NCI-H446 (cell line): ENCODE results near the gene KBTBD8.

ENCODE experiments used
- DNase-seq, 2 experiments: peaks; one replicate each; lab custom pipeline; 2025; lab: John Stamatoyannopoulos, UW

The KBTBD8 gene, protein sequence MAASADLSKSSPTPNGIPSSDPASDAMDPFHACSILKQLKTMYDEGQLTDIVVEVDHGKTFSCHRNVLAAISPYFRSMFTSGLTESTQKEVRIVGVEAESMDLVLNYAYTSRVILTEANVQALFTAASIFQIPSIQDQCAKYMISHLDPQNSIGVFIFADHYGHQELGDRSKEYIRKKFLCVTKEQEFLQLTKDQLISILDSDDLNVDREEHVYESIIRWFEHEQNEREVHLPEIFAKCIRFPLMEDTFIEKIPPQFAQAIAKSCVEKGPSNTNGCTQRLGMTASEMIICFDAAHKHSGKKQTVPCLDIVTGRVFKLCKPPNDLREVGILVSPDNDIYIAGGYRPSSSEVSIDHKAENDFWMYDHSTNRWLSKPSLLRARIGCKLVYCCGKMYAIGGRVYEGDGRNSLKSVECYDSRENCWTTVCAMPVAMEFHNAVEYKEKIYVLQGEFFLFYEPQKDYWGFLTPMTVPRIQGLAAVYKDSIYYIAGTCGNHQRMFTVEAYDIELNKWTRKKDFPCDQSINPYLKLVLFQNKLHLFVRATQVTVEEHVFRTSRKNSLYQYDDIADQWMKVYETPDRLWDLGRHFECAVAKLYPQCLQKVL

DNA sequence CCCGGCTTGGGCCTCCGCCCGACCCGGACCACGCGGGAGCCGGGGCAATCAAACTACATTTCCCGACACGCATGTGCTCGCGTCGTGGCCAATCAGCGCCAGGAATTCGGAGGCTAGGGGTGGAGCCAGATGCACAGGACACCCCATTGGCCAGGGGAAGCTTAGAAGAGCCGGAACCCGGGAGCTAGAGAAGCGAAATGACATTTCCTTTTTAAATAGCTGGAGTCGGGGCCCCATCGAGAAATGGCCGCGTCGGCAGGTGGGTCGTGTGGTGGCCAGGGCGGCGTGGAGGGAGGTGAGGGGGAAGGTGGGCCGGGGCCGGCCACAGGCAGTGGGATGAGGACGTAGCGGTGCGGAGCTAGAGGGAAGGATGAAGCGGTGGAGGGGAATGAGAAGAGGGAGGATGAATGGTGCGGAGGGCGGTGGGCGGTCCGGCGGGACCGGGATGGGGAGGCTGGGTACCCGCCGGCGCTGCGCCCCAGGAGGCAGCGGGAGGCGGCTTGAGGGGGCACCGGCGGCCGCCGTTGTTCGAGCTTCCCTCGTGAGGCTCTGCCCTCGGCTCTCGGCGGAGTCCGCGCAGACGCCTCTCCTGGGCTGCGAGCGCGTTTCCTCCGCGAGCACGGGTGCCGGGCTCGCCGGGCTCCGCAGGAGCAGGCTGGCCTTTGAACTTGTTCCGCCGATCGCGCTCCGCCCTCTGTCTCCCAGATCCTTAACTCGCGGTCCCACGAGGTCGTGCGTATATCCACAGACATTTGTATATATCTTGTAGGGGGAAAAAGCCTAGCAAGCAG is at the start of gene KBTBD8:
KBTBD8 (plus strand) TSS at position 195 of the 791 bp plus-strand sequence; CDS start at position 244, 49 bp downstream.
- DNase-seq = peak; percentile 90 to 96

DNA sequence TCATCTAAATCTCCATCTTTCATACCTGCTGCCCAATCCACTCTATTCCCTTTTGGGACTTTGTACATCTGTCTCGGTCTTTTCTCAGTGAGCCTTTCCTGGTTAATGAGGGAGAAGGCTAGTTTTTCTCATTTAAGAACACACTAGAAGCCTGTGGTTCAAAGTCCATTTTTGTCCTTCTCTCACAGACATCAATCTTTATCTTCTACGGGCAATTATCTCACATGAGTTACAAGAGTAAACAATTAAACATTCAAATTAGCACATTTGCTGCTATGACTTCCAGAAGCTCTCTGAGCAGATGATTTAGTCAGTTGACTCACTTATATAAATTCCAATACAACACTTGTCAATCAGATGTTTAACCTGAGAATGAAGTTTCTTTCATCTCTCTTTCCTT is 49.3 kb upstream of the KBTBD8 start:
- DNase-seq = no peak

DNA sequence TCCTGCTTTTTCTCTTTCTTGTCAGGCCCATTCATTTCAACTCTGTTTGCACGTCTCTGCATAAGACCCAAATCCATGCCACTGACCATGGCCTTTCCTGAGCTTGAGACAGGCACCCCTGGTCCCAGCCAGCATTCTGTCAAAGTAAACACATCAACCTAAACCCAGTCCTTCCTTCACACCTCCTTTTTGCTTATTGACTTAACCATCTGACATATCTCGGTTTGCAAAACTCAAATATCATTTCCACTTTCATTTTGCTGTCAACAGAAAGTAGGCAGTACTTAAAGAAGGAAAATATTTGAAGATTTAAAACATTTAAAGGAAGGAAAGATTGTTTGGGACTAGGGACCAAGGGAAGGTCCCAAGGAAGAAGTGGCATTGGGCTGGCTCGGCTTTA is 48.2 kb upstream of the KBTBD8 start:
- DNase-seq = no peak

DNA sequence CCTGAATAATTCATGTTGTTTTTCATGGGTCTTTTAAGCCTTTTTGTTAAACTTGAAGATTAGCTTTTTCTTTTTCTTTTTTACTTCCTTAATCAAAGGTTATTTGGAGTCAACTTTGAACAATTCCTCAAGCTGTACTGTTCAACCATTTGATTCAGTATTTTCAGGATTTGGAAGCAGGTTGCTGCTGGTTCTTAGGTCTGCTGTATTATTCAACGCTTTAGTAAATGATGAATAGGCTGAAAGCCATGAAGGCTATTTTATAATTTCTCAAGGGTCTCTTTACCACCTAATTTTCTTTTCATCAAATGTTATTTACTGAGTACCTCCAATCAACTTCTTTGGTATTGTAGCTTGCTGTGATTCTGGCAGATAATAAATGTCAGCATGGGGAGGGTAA is 45.8 kb upstream of the KBTBD8 start:
- no peak for DNase-seq

DNA sequence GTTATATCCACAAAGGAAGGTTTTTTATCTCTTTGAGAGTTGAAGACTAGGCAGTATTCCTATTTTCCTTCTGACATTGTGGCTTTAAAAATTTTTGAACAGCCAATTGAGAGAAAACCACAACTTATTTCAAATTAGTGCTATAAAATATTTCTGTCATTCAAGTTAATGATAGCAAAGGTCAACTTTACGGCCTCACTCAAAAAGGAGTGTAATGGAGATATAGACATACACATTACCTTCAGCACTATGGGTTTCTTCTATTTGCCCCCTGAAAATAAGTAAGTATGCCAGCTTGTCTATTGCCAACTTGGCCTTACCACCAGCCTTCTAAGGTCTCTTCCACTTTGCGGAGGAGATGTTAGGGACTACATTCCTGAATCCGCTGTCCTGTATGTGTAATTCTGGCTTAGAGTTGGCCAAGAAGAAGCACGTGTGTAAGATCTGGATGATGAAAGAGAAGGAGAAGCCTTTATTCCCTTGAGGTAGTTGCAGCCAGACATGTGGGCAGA is 44.1 kb upstream of the KBTBD8 start:
- no peak for DNase-seq

DNA sequence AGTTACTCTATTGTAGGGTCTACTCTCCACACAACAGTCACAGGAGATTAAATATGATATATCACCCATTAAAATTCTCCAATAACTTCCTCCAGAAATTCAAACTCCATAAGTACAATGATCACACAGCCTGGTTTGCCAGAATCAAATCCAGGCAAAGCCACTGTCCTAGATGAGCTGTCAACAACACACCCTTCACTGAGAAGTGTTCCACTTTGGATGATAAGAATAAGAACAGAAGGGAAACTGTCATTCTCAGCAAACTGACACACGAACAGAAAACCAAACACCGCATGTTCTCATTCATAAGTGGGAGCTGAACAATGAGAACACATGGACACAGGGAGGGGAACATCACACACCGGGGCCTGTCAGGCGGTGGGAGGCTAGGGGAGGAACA is 41.4 kb upstream of the KBTBD8 start:
- no peak for DNase-seq

DNA sequence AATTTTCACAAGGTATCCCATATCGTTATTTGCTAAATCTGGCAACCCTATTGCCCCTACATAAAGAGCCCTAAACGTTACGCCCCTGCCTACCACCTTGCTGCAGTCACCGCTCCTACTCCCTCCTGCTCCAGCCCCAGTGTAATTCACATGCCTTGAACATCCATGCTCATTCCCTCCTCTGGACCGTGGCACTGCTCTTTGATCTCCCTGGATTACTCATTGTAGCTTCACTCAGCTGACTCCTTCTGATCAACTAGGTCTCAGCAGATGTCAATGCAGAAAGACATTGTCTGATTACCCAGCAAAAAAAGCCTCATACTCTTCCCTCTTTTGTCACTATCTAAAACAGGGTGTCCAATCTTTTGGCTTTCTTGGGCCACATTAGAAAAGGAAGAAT is 40.7 kb upstream of the KBTBD8 start:
- no peak for DNase-seq

DNA sequence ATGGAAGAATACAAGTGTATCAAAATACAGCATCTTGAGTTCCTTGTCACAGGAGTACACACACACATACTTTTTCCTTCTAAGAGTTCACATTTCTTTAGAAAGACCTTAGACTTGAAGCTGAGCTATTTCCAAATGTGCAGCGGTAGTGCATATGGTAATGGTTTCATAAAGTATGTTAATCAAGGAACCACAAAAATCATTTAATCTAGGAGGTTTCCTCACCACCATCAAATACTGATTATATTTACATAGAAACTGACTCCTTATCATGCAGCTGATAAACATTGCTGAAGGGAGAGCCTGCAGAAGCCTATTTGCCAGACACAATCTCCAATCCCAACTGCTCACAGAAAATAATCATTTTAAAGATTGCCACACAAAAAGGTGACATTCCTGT is 40.0 kb upstream of the KBTBD8 start:
- DNase-seq = no peak

DNA sequence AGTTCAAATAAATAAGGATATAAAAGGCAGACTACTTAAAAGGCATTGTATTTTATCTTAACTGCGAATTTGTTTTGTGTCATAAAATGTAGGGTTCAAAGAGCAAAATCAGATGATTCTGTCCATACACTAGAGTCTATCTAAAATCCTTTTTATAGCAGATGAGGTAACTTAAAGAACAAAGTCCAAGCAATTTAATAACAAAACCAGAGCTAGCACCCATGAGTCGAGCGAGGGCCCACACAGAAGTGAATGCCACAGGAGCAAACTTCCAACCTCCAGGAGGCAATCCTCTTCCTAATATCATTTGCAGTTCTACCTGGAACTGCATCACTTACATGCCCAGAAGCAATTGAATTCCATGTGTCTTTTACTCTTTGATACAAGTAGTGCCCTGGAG is 35.4 kb upstream of the KBTBD8 start:
- DNase-seq = no peak

DNA sequence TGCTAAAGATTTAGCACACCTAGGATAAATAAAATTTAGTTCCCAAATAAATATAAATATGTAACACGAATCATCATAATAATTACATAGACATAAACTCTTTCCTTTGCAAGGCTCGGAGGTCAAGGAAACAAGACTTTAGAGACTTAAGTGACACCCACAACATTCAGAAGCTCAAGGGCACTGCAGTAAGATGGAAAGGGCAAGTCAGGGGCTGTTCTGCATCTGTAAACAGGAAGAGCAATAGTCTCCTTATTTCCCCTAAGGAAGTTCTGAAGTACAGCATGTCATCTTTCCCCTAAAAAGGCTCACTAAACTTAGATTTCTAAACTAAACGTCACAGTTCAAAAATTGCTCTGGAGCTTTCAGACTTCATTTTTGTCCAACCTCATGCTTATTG is 26.9 kb upstream of the KBTBD8 start:
- no peak for DNase-seq

DNA sequence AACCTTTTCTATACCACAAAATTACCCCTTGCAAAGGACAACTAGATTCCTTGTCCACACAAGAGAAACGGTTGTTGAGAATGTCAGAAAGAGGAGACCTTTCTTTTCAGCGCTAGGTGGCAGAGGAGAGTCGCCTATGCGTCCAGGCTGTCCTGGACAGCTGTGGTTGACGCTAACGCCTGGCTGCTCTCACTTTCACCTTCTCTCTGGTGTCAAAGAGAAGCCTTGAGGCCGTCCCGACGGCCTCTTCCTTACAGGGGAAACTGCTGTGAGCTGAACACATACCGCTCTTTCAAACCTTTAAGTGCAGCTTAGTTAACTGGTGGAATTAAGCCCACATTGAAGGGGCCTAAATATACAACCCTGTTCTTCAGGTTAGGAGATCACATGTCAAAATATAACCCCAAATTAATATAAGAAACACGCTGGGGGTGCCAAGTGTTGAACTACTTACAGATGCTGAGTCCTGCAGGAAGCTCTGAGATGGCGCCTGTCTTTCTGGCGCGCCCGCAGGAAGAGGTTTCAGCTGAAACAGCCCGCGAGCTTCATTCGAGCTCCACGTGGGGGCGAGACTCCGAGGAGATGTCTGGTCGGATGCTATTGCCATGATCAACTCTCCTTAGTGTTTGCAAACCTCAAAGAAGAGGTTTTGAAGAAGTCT is 26.1 kb upstream of the KBTBD8 start:
- peak; percentile 3 to 24 for DNase-seq

DNA sequence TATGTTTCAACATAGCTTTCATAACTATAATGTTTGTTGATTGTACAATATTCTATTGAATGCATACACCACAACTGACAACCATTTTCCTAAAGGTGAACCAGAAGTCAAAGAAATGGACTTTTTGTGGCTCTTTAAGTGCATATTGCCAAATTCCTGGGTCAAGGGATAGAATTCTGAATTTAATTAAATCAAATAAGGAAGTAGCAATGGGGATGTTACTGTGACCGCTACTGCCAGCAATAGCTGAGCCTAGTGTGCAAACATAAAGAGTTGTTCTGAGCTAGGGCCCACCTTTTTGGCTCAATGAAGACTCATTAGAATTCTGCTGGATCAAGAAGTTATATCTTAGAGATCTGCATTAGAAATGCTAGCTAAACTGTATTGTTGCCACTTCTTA is 17.3 kb upstream of the KBTBD8 start:
- no peak for DNase-seq

DNA sequence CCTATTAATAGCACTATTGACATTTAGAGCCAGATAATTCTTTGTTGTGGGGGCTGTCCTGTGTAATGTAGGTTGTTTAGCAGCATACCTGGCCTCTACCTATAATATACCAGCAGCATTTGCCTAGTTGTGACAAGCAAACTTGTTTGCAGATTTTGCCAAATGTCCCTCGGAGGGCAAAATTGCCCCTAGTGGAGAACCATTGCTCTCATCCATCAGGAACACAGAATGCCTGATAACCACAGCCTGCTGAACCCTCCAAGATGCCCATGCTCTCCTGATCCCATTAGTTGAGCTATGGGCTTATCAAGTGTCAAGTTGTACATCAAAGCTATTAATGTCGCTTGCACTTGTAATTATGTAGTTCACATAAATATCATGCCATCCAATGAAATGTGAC is 15.0 kb upstream of the KBTBD8 start:
- DNase-seq = no peak

DNA sequence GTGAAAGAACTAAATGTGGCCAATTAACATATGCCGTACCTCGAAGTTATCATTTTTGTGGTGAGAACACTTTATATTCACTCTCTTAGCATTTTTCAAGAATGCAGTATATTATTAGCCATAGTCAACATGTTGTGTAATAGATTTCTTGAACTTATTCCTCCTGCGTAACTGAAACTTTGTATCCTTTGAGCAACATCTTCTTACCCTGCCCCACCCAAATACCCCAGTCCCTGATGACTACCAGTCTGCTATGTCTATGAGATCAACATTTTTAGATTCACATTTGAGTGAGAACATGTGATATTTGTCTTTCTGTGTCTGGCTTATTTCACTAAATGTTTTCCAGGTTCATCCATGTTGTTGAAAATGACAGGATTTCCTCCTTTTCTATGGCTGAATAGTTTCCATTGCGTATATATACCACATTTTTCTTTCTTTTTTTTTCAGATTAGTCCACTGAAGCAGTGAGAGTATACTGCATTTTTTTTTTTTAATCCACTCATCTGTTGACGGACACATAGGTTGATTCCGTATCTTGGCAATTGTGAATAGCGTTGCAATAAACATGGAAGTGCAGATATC is 12.7 kb upstream of the KBTBD8 start:
- no peak for DNase-seq

DNA sequence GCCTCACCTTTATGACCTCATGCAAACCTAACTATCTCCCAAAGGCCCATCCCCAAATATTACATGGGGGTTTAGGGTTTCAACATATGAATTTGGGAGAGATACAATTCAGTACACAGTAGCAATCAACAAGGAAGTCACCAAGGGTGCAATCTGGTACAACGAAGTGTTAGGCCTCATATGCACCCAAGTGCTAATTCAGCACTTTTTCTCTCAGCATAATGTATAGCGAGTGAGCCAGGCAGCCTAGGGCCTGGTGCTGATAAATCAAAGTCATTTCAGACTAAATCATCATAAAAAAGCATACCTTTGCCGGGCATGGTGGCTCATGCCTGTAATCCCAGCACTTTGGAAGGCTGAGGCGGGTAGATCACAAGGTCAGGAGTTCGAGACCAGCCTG is 11.7 kb upstream of the KBTBD8 start:
- no peak for DNase-seq

DNA sequence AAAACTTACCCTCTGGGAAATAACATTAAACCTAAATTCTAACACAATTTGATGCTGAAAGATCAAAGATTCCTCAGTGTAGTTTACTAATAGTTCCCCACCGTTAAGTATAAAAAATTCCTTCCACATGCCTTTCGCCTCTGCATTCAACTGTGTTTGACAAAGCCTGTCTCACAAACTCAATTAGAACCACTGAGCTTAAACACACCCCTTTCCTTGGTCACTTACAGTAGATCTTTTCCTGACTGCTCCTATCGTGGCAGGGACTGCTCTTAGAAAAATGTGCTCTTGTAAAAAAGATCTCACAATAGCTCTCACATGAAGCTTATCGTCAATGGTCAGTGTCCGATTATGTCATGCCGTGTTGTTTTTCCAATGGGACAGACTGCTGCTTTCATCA is 8.9 kb upstream of the KBTBD8 start:
- DNase-seq = no peak

DNA sequence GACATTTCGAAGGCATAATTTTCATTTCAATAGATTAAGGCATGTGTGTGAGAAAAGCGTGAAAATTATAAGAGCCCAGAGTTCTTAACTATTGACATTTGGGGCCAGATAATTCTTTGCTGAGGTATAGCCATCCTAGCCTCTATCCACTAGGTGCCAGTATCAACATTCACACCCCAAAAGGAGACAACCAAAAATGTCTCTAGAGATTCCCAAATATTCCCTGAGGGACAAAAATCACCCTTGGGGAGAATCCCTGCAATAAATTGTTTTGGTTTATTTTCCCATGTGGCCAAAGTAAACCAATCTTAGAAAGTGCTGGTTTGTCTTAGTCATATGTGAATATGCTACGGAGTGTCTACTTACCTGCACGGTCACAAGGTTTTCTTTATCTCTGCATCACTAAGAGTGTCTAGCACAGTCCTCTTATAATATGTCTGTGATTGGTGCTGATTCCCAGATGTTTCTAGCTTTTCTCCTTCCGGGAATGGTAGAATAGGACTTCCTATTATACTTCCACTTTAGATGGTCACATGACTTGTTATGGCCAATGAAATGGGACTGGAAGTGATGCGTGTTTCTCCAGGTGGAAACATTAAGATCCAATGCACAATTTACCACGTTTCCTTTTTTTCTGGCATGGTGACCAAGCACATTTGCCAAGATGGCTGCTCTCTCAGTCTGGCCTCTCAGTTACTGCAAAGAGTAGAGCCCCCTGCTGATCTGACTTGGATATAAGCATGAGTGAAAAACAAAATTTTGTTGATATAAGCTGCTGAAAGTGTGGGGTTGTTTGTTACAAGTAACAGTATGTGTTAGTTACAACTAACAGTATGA is 8.0 kb upstream of the KBTBD8 start:
- peak in 1 of 2 experiments; percentile 3 for DNase-seq

DNA sequence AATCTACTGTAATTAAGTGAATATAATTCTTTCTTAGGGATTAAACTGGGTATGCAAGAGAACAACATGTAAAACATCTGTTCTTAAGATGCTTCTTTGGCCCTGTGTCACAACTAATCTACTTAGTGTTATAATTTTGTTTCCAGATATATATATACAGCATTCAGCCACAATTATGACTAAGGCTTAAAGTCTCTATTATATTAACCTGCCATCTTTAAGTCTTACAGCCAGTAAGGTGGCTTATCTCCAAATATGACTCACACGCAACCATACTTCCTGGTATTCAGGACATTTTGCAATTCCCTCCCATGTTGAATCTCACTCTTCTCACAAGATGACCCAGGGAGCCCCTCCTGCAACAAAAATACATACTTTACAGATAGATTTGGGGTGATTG is 6.6 kb upstream of the KBTBD8 start:
- no peak for DNase-seq

DNA sequence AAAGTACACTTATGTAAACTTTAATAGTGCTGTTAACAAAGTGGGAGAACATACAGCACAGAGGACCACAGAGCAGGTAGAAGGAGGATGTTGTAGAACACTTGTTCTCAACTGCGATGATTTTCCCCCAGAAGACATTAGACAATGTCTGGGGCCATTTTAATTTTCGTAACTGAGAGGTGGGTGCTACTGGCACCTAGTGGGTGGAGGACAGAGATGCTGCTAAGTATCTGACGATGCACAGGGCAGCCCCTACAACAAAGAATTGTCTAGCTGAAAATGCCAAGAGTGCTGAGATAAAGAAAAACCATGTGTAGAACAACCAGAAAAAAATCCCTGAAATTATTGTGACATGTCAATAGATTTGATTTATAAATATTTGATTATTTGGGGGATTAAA is 5.0 kb upstream of the KBTBD8 start:
- DNase-seq = no peak

DNA sequence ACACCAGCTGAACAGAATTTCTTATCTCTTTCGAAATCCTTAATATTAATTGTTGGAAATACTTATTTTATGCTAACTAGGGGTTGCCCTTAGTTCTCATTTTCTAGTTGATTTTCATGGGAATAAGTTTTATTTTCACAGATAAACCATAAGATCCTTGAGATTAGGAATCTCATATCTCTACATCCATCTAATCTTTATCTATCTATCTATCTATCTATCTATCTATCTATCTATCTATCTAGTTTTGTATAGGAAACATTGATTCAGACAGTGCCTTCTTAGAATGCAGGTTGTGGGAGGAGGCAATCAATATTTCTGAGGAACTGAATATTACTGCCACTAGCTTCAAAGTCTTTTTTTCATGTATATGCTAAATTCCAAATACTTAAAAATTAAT is 3.5 kb upstream of the KBTBD8 start:
- no peak for DNase-seq

DNA sequence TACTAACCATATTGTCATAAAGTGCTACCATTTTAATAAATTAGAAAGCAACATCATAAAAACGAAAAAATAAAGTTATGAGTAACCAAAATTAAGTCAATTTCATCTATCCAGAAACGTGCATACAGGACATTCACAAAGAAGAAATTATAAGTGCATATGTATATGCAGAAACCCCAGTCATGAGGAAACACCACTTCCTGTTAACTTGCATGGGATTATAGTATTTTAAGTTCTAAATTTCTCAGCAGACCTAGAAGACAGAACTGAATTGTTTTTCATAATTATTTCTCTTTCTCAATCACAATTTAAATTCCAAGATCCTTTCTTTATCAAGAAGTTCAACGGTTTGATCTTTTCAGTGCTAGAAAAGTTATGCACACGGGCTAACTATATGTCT is 1.4 kb upstream of the KBTBD8 start:
- DNase-seq = no peak
